Activated gamma-delta T cell treated with Interleukin-2 at 50 U/mL for 16 hours (primary cell): Measurements from ENCODE around the gene ORC2.

Experiments
- DNase-seq: peaks from one replicate; pipeline ENCODE4 v3.0.0-alpha.2; 2020

ORC2 gene

DNA sequence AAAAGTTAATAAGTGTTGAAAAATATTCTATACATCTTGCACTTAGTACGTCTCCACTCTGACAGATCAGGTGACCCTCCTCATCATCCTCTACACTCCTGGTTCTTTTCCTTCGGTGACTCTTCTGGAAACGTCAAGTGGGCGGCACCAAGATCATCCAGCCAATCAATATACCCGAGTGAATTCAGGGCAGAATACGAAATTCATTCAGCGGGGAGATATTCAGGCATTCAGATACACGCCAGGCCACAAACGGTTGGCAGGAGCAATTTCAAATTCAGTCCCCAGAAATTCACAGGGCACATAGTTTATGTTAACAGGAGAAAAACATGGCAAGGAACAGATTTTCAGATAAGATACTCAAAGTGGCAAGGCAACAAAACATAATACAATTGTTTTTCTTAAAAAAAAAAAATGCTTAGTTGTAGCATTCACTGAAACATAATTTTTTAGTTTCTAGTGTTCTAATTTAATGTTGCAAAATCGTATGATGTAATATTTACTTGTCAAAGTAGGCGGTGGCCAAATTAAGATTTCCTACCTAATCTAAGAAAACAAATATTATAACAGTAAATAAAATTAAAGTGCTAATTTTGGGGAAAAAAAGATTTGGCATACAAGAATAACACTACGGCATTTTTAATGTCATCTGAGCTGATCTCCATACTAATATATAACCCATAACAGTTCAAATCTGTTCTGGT is 103.2 kb downstream of the ORC2 start:
- no peak for DNase-seq
